HUDEP-2 (cell line): ENCODE measurements around the gene GPR50.

ENCODE experiments used
- DNase-seq, 76 experiments: peaks; one replicate each; lab custom pipeline; 2025; ENCODE audit not compliant: unreplicated experiment in 76 of 76; lab: John Stamatoyannopoulos, UW

The GPR50 gene

GRCh38 chrX:151225843-151226242 lies 49.5 kb downstream of the GPR50 start:
- no peak for DNase-seq

DNA sequence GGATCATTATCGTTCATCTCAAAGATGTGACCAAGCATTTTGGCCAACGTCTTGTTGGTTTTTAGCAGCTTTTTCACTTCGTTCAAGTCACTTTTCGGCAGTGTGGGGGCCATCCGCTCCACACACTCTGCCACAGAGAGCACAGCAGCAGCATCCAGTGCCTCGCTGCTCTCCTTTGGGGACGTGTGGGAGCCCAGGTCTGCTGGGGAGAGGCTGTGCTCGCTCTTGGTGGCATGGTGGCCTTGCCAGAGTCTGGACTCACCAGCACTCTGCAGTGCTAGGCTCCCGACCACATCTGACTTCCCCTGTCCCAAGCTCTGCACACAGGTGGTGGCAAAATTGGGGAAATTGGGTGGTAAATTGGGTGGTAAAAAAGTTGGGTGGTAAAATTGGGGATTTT lies 50.6 kb downstream of the GPR50 start:
- DNase-seq: no peak

DNA sequence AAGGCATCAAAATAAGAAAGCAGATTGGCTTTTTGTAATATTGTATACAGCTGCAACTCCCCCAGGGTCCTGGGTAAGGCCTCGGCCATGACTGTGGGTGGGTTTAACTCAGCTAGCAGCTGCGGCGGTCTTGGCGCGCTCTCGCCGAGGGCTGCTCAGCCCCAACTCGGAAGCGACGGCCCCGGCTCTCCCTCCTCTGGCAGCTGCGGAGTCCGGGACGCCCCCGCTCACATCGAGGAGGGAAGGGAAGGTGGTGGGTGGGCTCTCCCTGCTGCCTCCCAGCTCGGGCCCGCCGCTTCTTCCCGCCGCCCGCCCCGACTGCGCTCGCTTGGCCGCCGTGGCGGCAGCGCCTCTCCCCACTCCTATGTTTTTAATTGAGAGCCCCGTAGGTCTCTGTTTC lies 51.2 kb downstream of the GPR50 start:
- no peak for DNase-seq

DNA sequence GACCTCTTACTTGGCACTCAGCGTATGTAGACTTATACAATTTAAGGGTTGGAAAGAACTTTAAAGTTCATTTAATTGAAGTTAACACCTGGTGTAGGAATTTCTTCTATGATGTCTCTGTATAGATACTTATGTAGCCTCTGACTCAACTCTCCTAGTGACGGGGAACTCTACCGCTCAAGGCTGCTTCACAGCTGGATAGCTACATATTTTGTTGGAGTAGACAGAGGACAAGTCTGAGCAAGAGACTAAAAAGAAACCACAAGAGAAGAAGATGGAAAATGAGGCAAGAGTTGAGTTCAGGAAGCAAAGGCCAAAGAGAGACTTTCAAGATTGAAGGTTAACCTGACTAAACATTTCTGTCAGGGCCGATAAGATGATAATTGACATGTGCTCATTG lies 52.6 kb downstream of the GPR50 start:
- DNase-seq: no peak
